Natural killer cell (primary cell): ENCODE results near the gene RFX6. TPM values are rescaled to one million over a fixed set of nuclear protein-coding genes. Genes with fewer than 3 reads are reported as not detected.

Source experiments
- ATAC-seq, 3 donors: fragments of 150-1000 bp in 2 of 3; fragments of 200-7000 bp in 1 of 3; cut with Tn5 transposase; 1 replicate in 1 of 3; 2 replicates in 2 of 3; pipeline ENCODE4 v1.10.0; 2021; ENCODE audit warnings: mild to moderate bottlenecking in 2 of 3, moderate library complexity in 2 of 3
- DNase-seq, 2 donors: peaks; one replicate each; pipeline versions ENCODE4 v3.0.0 to v3.0.0-alpha.2; 2013 to 2021; ENCODE audit warnings: mixed read lengths in 1 of 2
- H3K27ac ChIP-seq: one replicate; pipeline ENCODE4 v1.5.1; 2013; ENCODE audit warnings: mild to moderate bottlenecking, low read length
- H3K27me3 ChIP-seq: one replicate; pipeline ENCODE4 v1.6.1; 2013; ENCODE audit warnings: low read length; ENCODE audit not compliant: control insufficient read depth, insufficient read depth
- H3K36me3 ChIP-seq: one replicate; pipeline ENCODE4 v1.6.1; 2013; ENCODE audit warnings: low read length; ENCODE audit not compliant: control insufficient read depth, insufficient read depth
- H3K4me1 ChIP-seq: one replicate; pipeline ENCODE4 v1.6.1; 2013; ENCODE audit warnings: low read length; ENCODE audit not compliant: control insufficient read depth, insufficient read depth
- H3K4me3 ChIP-seq: one replicate; pipeline ENCODE4 v1.5.1; 2013; ENCODE audit warnings: low read length
- H3K9me3 ChIP-seq: one replicate; pipeline ENCODE4 v1.6.1; 2013; ENCODE audit warnings: low read length; ENCODE audit not compliant: control insufficient read depth, insufficient read depth
- H3K27ac Mint-ChIP-seq, 2 donors: one replicate each; pipeline ENCODE4 v1.8.0; 2022; ENCODE audit warnings: mild to moderate bottlenecking in 2 of 2, mixed read lengths in 2 of 2, moderate library complexity in 1 of 2
- H3K27me3 Mint-ChIP-seq, 2 donors: one replicate each; pipeline ENCODE4 v1.8.0; 2022; ENCODE audit warnings: low read depth in 2 of 2, mixed read lengths in 2 of 2
- H3K36me3 Mint-ChIP-seq: one replicate; pipeline ENCODE4 v1.8.0; 2022; ENCODE audit warnings: mixed read lengths
- H3K4me1 Mint-ChIP-seq, 2 donors: one replicate each; pipeline ENCODE4 v1.8.0; 2022; ENCODE audit warnings: mixed read lengths in 2 of 2
- H3K4me3 Mint-ChIP-seq: one replicate; pipeline ENCODE4 v1.8.0; 2022; ENCODE audit warnings: mild to moderate bottlenecking, moderate library complexity, mixed read lengths
- H3K9me3 Mint-ChIP-seq, 2 donors: one replicate each; pipeline ENCODE4 v1.8.0; 2022; ENCODE audit warnings: mixed read lengths in 2 of 2
- WGBS: methylation state at CpG from one replicate; pipeline ENCODE4 v1.1.7; 2013; ENCODE audit warnings: missing lambda C conversion rate; ENCODE audit not compliant: insufficient coverage; 5-methylcytosine and 5-hydroxymethylcytosine counted together
- intact Hi-C: fragments of 100-400 bp; cut with micrococcal nuclease; formaldehyde crosslinking; loops from one replicate; pipeline ENCODE4 v1.14.2; 2022
- total RNA-seq, 4 donors: library from RNA; stranded (reverse); fragments of 120-200 nt in 1 of 4; gene quantifications; one replicate each; pipeline versions ENCODE4 v1.2.3 to v1.2.4, GENCODE V29; 2013 to 2022
- TF ChIP-seq, protein P1 (sequence below): fragments of 200-600 bp; IDR thresholded peaks from one replicate; pipeline ENCODE4 v1.8.0; 2022; ENCODE audit warnings: antibody characterized with exemption

Gene RFX6
- total RNA-seq, 3 donors from 2014 or later (not counting 1 experiment from before 2014, with no cell fraction given) = not detected

GRCh38 chr6:116876107-116876506 lies 935 bp upstream of the RFX6 start:
- no peak for DNase-seq
- no peak overlapping the region for H3K4me3 ChIP-seq
- Mint-ChIP-seq H3K27me3 (peaks cover 13% of the 10 kb centered on the region in 2 donors), H3K9me3 (peaks cover 7 to 8% of the 10 kb centered on the region in 2 donors), H3K4me3 (no peak overlapping the region), H3K27ac (no peak overlapping the region), H3K4me1 (no peaks in the 10 kb centered on the region), H3K36me3 (no peaks in the 10 kb centered on the region)
- H3K9me3 ChIP-seq = no peaks in the 10 kb centered on the region
- ATAC-seq = no peak
- H3K27me3 ChIP-seq = peaks cover 15% of the 10 kb centered on the region
- no peaks in the 10 kb centered on the region for H3K36me3 ChIP-seq
- peaks cover 3% of the 10 kb centered on the region for H3K4me1 ChIP-seq
- intact Hi-C loops = no loop called here
- TF ChIP-seq, protein P1, sequence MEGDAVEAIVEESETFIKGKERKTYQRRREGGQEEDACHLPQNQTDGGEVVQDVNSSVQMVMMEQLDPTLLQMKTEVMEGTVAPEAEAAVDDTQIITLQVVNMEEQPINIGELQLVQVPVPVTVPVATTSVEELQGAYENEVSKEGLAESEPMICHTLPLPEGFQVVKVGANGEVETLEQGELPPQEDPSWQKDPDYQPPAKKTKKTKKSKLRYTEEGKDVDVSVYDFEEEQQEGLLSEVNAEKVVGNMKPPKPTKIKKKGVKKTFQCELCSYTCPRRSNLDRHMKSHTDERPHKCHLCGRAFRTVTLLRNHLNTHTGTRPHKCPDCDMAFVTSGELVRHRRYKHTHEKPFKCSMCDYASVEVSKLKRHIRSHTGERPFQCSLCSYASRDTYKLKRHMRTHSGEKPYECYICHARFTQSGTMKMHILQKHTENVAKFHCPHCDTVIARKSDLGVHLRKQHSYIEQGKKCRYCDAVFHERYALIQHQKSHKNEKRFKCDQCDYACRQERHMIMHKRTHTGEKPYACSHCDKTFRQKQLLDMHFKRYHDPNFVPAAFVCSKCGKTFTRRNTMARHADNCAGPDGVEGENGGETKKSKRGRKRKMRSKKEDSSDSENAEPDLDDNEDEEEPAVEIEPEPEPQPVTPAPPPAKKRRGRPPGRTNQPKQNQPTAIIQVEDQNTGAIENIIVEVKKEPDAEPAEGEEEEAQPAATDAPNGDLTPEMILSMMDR = no peak
- no peak overlapping the region for H3K27ac ChIP-seq
- 33% methylated on average over 8 of the region's 8 CpGs for WGBS

- Mint-ChIP-seq H3K36me3 (no peaks in the 10 kb centered on the region), H3K4me1 (no peaks in the 10 kb centered on the region), H3K27me3 (peaks cover 13% of the 10 kb centered on the region in 2 donors), H3K9me3 (peaks cover 2 to 4% of the 10 kb centered on the region in 2 donors), H3K27ac (no peak overlapping the region), H3K4me3 (no peak overlapping the region)
- Histone ChIP-seq H3K9me3 (no peaks in the 10 kb centered on the region), H3K36me3 (no peaks in the 10 kb centered on the region), H3K4me1 (peaks cover 3% of the 10 kb centered on the region), H3K27me3 (peaks cover 15% of the 10 kb centered on the region), H3K4me3 (no peak overlapping the region), H3K27ac (no peak overlapping the region)
- ATAC-seq (no peak), DNase-seq (no peak)
- TF ChIP-seq, protein P1 = no peak
- 18% methylated on average over 10 of the region's 10 CpGs for WGBS
- intact Hi-C loops = no loop called here
Measured at GRCh38 chr6:116877743-116878142, 701 bp downstream of the RFX6 start.

- no peak for DNase-seq
- peaks cover 5 to 8% of the 10 kb centered on the region in 2 donors for H3K27me3 Mint-ChIP-seq
- no peaks in the 10 kb centered on the region for H3K4me1 Mint-ChIP-seq
- no peak overlapping the region for H3K27ac ChIP-seq
- intact Hi-C loops = no loop called here
- peaks cover 2 to 3% of the 10 kb centered on the region in 2 donors for H3K9me3 Mint-ChIP-seq
- H3K4me3 ChIP-seq = no peak overlapping the region
- H3K4me3 Mint-ChIP-seq = no peak overlapping the region
- peaks cover 11% of the 10 kb centered on the region for H3K27me3 ChIP-seq
- TF ChIP-seq, protein P1 = no peak
- H3K27ac Mint-ChIP-seq = no peak overlapping the region
- ATAC-seq = no peak
- no peaks in the 10 kb centered on the region for H3K36me3 ChIP-seq
- no peaks in the 10 kb centered on the region for H3K9me3 ChIP-seq
- H3K4me1 ChIP-seq = peaks cover 3% of the 10 kb centered on the region
- no peaks in the 10 kb centered on the region for H3K36me3 Mint-ChIP-seq
Measured at GRCh38 chr6:116881236-116881635, 4.2 kb downstream of the RFX6 start.

DNA sequence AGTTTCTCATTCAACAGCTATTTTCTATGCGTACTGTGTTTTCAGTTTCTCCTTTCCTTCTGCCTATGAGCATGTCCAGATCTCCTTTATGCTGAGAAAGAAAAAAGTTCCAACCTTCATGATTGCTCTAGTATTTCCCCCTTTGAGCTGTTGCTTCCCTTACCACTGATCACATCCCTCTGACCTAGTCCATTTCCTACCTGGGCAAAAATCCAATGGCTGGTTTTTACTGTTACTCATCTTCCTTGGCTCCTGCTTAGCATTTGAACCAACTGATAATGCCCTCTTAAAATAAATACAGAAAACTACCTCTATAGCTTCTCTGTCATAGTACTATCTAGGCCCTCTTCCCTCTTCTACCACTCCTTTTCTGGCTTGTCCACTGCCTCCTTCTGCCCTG lies 6.0 kb downstream of the RFX6 start:
- Mint-ChIP-seq H3K9me3 (peaks cover 2% of the 10 kb centered on the region in 2 donors), H3K4me1 (no peaks in the 10 kb centered on the region), H3K4me3 (no peak overlapping the region), H3K27me3 (no peaks in the 10 kb centered on the region), H3K36me3 (no peaks in the 10 kb centered on the region), H3K27ac (no peak overlapping the region)
- H3K4me3 ChIP-seq = no peak overlapping the region
- H3K27me3 ChIP-seq = peaks cover 1% of the 10 kb centered on the region
- 100% methylated on average over 1 of the region's 1 CpG for WGBS
- H3K4me1 ChIP-seq = no peaks in the 10 kb centered on the region
- H3K9me3 ChIP-seq = no peaks in the 10 kb centered on the region
- no peak for ATAC-seq
- intact Hi-C loops = no loop called here
- H3K27ac ChIP-seq = no peak overlapping the region
- DNase-seq = no peak
- H3K36me3 ChIP-seq = no peaks in the 10 kb centered on the region
- TF ChIP-seq, protein P1 = no peak
